Epithelial cell of proximal tubule (primary cell): ENCODE data around the gene HDAC6. TPM values are rescaled to one million over a fixed set of nuclear protein-coding genes. Genes with fewer than 3 reads are reported as not detected.

ENCODE experiments used
- DNase-seq: peaks from one replicate; pipeline ENCODE4 v3.0.0-alpha.2; 2011; ENCODE audit warnings: low read depth
- H3K4me3 ChIP-seq: 2 replicates; pipeline ENCODE4 v1.5.1; 2011; ENCODE audit warnings: low read depth, mild to moderate bottlenecking, low read length
- CTCF ChIP-seq: conservative IDR thresholded peaks from 2 replicates; pipeline ENCODE4 v1.5.1; 2012; ENCODE audit warnings: low read depth, mild to moderate bottlenecking, low read length
- total RNA-seq: library from RNA; depleted of rRNA; stranded (reverse); fragments of >200 nt; gene quantifications from 2 replicates; pipeline ENCODE4 v1.2.3, GENCODE V29; 2015

HDAC6 gene
- total RNA-seq, 1 donor from 2014 or later = 30.8 TPM

- H3K4me3 ChIP-seq = no peak overlapping the region
- TF ChIP-seq CTCF = no peak
- no peak for DNase-seq
Observed at GRCh38 chrX:48789366-48790220, 12.3 kb upstream of the HDAC6 start.

- no peak overlapping the region for H3K4me3 ChIP-seq
- no peak for TF ChIP-seq CTCF
- no peak for DNase-seq
Observed at GRCh38 chrX:48790477-48790876, 11.4 kb upstream of the HDAC6 start.

GRCh38 chrX:48791063-48791820 is 10.6 kb upstream of the HDAC6 start:
- H3K4me3 ChIP-seq = no peak overlapping the region
- no peak for DNase-seq

GRCh38 chrX:48792219-48792618 is 9.6 kb upstream of the HDAC6 start:
- DNase-seq = no peak
- no peak for TF ChIP-seq CTCF
- H3K4me3 ChIP-seq = no peak overlapping the region

More at GRCh38 chrX:48791063-48791820, 10.6 kb upstream of the HDAC6 start:
- no peak for TF ChIP-seq CTCF

GRCh38 chrX:48793935-48794334 is 7.9 kb upstream of the HDAC6 start:
- TF ChIP-seq CTCF = no peak
- no peak overlapping the region for H3K4me3 ChIP-seq
- no peak for DNase-seq

GRCh38 chrX:48794340-48794910 is 7.4 kb upstream of the HDAC6 start:
- TF ChIP-seq CTCF = no peak
- H3K4me3 ChIP-seq = no peak overlapping the region
- DNase-seq = no peak
